IPS-11a (cell line): Measurements from ENCODE around the gene POLR3F.
A peak's percentile ranks its signal among the peaks of the same experiment; 100 is the strongest.
"Not testable (repeated sequence)": the region's sequence is repeated elsewhere in the genome, so short reads cannot be mapped to it uniquely, and the experiment has no call there.

Experiments used
- H3K4me3 ChIP-seq: one replicate; pipeline ENCODE4 v1.5.1; 2013; ENCODE audit warnings: low read depth, low read length, control low read depth

POLR3F gene

GRCh38 chr20:18466894-18467730, at the start of gene POLR3F, which contains the start of gene DZANK1:
TSS of gene POLR3F (plus strand) at chr20:18467390. CDS start at chr20:18467507, 117 bp downstream.
TSS of gene DZANK1 (minus strand) at chr20:18467030. CDS start at chr20:18465358, 1,672 bp downstream.
- H3K4me3 ChIP-seq: peak within 1 kb of the TSS; percentile 96

DNA sequence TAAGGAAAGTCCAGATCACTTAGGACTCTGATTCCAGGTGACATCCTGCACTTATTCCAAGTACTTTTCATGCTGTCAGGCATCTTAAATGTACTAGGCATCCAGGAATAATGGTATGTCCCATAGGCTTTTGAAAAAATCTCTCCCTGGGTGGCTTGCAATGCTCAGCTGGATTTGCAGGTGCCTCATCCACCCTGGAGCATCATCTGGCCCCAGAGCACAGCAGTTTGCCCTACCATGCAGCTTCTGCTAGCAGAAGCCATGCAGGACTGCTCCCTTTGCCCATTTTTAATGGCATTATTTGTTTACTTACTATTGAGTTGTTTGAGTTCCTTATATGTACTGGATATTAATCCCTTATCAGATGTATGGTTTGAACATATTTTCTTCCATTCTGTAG, 45.6 kb upstream of the POLR3F start:
- no peak overlapping the region for H3K4me3 ChIP-seq

GRCh38 chr20:18427214-18427613, 40.0 kb upstream of the POLR3F start:
- H3K4me3 ChIP-seq: no peak overlapping the region

GRCh38 chr20:18428490-18429173, 38.6 kb upstream of the POLR3F start:
- H3K4me3 ChIP-seq: no peak overlapping the region

- no peak overlapping the region for H3K4me3 ChIP-seq
Observed at GRCh38 chr20:18430172-18430826, 36.9 kb upstream of the POLR3F start.

- H3K4me3 ChIP-seq: no peak overlapping the region
Observed at GRCh38 chr20:18431206-18431605, 36.0 kb upstream of the POLR3F start.

DNA sequence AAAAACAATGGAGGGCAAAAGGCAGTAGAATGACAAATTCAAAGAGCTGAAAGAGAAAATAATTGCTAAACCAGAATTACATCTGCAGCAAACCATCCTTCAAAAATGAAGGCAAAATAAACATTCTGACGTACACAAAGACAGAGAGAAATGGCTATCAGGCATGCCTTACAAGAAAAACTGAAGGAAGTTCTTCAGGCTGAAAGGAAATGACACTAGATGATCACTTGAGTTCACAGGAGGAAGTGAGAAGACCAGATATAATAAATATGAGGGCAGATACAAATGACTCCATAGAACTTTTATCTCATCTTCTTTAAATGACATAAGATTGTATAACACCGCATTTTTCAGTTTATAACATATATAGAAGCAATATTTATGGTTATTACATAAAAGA, 30.3 kb upstream of the POLR3F start:
- H3K4me3 ChIP-seq: no peak overlapping the region

GRCh38 chr20:18440403-18440802, 26.8 kb upstream of the POLR3F start:
- H3K4me3 ChIP-seq: no peak overlapping the region

DNA sequence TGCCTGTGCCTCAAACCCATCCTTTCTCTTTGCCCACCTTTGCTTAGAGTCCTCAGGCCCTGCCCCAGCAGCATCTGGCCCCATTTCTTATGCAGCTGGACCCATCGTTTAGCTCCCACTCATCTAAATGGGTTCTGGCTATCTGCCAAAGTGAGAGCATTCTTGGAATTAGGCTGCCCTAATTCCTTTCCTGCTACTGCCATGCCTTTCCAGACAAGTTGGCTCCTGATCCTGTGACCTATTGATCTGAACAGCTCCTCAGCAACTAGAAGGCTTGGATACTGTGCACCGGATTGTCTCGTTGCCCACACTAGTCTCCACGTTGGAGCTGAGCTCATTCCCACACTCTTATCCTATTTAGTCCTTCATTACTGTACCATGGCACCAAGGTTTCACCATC, 23.3 kb upstream of the POLR3F start:
- H3K4me3 ChIP-seq: no peak overlapping the region

GRCh38 chr20:18456600-18456999, 10.6 kb upstream of the POLR3F start:
- no peak overlapping the region for H3K4me3 ChIP-seq

DNA sequence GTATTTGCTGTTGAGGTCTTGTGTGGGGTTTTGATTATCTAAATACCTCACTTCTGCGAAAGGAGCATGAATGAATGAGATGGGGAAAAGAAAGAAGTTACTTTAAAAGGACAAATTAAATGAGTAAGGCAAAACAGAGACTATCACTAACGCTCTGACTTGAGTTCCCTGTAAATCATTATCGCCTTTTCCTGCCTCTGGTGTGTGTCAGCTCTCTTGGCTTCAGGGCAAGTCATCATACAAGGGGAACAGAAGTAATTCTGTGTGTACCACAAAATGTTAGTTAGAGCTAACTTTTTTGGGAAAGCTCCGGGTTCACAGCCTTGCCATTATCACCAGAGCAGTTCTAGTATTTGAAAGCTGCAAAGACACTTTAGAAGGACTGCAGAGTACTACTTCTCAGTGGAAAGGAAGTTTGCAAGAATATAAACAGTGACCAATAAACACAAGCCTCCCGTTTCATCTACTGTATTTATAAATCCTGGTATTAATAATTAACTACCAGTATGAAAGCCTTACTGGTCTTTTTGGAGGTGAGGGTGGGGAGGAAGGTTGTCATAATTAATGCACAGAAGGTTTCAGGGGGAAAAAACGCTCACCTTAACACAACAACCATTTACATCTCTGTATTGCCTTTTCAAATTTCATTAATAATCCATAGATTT, 1.5 kb upstream of the POLR3F start:
- H3K4me3 ChIP-seq: peak overlapping the region; percentile 68

DNA sequence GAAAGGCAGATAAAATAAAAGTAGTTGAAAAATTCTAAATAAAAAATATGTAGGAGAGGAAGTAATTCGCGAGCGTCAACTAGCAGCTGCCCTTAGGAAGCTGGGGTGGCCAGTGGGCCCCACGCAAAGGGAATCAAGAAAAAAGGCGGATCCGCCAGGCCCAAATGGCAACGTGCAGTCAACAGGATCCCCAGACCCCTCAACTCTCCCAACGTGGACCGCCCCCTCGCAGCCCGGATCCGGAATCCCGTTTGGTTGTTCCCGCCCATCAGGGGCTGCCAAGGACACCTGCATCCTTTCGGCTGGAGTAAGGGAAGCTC, 656 bp upstream of the POLR3F start:
- H3K4me3 ChIP-seq: peak overlapping the region; percentile 68

DNA sequence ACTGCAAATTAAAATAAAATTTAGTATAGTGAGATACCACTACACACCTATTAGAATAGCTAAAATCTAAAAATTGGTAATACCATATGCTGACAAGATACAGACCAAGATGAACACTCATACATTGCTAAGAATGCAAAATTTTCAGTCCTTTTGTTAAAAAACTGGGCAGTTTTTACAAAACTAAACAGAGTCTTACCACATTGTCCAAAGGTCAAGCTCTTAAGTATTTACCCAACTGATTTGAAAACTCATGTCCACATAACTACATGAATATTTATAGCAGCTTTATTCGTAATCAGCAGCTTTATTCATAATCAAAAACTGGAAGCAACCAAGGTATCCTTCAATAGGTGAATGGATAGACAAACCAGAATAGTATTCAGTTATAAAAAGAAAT, 10.0 kb downstream of the POLR3F start:
- no peak overlapping the region for H3K4me3 ChIP-seq

- no peak overlapping the region for H3K4me3 ChIP-seq
Observed at GRCh38 chr20:18477821-18478220, 10.6 kb downstream of the POLR3F start.

DNA sequence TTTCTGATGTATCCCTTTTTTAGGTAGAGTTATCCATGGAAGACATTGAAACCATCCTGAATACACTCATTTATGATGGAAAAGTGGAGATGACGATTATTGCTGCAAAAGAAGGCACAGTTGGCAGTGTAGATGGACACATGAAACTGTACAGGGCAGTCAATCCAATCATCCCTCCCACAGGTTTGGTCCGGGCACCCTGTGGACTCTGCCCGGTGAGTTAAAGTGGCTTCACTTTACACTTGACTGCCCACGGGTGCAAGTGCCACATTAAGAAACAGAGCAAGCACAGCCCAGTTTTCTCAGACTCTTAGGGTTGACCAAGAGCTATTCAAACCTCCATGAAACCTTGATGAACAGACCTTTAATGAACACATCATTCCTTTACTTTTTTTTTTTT, 14.4 kb downstream of the POLR3F start:
- no peak overlapping the region for H3K4me3 ChIP-seq

DNA sequence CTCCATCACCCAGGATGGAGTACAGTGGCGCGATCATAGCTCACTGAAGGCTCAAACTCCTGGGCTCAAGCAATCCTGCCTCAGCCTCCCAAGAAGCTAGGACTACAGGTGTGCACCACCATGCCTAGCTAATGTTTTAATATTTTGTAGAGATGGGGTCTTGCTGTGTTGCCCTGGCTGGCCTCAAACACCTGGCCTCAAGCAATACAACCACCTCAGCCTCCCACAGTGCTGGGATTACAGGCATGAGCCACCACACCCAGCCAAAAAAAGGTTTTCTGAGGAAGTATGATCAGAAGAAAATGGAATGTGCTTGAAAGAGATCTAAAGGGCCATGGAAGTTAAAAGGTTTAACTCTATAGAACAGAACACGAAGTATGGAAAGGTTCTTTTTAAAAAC, 21.1 kb downstream of the POLR3F start:
- no peak overlapping the region for H3K4me3 ChIP-seq

DNA sequence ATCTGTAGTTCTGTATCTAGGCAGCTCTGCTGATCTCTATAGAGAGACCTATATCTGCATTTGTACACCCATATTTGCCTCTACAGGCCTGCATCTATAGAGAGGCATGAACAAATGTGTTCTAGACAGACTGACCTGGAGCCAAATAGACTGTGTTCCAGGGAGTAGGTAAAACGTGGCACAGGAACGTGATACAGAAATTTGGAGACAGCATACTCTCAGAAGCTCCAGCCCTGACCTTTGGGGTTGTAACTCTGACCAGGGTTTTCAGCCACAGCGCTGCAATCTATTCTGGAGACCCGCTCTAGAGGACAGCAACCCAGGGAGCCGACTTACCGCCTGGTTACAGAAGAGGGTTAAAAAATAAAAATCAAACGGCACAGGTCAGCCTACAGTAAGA, 28.9 kb downstream of the POLR3F start:
- peak overlapping the region; percentile 96 for H3K4me3 ChIP-seq

GRCh38 chr20:18496740-18497592, 29.8 kb downstream of the POLR3F start, which contains the start of gene RBBP9:
TSS of gene RBBP9 (minus strand) at chr20:18497225. CDS start at chr20:18497167, 58 bp downstream.
- peak within 1 kb of the TSS; percentile 96 for H3K4me3 ChIP-seq

DNA sequence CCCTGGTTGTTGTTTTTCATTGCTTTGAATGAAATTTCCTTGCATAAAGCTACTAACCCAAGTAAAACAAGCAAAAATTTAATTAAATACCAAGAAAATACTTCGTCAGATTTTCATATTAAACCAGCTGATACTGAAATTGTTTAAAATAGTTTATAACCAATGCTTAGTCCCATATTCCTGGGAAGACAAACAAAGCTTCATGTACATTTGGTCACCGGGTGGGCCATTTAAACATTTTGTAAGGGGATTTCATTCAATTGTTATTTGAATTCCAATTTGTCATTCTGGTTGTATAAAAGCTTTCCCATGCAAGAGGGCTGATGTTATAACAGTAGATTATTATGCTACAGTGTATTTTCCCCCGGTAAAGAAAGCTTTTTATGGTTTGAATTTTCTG, 30.4 kb downstream of the POLR3F start:
- no peak overlapping the region for H3K4me3 ChIP-seq

GRCh38 chr20:18501672-18502071, 34.5 kb downstream of the POLR3F start:
- H3K4me3 ChIP-seq: not testable (repeated sequence)
